GM19397 (cell line): ENCODE results near the gene FBXL15.

Experiments
- ATAC-seq: cut with Tn5 transposase; IDR thresholded peaks from one replicate; pipeline ENCODE4 v1.9.1; 2021; ENCODE audit warnings: mild to moderate bottlenecking, moderate library complexity; ENCODE audit not compliant: unreplicated experiment

Gene FBXL15

DNA sequence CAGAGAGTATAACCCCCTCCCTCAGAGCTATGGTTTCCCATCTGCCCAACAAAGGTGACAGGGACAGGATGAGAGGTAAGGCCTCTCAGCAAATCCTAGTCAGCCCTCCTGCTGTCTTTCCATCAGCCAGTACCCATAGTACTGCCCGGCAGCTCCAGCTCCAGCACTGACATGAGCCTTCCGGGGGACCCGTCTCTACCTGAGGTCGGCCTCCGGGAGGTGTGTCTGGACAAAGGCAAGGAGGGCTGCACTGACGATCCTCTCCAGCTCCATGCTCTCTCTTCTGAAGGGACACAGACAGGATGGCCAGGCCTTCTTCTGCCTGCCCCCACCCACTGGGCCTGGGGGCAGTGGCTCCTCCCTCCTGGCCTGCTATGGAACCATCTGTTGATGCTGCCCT lies 4.3 kb downstream of the FBXL15 start:
- ATAC-seq = no peak

DNA sequence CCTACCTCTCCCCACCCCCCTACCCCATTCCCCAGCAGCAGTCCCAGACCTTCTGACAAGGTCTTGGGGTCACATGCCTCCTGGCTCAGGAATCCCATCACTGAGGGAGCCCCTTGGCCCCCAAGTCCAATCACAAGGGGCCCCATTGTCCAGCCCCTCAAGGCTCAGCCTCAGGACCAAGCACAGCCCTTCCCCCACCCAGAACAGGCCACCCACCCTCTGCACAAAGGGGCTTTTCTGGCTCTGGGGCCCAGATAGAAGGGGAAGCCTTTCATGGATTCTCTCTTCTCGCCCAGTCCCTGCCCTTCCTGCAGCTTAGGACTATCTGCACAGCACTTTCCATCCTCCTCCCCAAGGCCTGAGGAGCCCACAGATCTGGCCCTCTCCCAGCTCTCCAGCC lies 4.8 kb downstream of the FBXL15 start:
- no peak for ATAC-seq

DNA sequence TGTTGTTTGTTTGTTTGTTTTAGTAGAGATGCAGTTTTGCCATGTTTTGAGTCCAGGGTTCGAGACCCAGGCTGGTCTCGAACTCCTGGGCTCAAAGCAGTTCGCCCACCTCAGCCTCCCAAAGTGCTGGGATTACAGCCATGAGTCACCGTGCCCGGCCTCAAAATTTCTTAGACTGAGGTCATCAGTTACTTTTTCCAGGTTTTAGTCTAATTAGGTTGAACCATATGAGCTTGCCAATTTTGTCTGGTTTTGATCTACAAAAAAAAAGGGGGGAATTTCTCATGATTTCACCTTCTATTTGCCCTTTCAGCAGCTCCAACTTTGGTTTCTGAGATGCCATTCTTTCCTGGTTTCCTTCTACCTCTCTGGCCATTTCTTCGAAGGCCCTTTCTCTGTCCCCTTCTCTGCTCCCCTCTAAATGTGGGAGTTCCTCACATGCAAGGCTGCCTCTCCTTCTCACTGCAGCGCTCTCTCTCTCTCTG lies 6.2 kb downstream of the FBXL15 start:
- ATAC-seq = no peak

DNA sequence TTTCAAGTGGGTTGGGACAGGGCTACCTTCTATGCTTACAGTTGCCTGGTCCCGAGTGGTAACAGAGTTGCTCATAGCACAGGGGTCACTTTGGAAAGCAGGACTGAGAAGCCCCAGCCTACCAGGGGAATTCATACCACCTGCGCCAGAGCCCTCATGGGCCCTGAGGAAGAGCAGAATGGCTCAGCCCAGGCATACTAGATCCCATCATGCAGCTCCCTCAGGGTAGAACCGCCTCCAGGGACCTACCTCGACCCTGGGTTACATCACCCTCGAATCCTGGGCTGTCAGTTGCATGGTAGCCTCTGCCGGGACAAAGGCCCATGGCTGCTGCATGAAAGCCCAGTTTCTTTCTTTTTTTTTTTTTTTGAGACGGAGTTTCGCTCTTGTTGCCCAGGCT lies 8.8 kb downstream of the FBXL15 start:
- no peak for ATAC-seq

DNA sequence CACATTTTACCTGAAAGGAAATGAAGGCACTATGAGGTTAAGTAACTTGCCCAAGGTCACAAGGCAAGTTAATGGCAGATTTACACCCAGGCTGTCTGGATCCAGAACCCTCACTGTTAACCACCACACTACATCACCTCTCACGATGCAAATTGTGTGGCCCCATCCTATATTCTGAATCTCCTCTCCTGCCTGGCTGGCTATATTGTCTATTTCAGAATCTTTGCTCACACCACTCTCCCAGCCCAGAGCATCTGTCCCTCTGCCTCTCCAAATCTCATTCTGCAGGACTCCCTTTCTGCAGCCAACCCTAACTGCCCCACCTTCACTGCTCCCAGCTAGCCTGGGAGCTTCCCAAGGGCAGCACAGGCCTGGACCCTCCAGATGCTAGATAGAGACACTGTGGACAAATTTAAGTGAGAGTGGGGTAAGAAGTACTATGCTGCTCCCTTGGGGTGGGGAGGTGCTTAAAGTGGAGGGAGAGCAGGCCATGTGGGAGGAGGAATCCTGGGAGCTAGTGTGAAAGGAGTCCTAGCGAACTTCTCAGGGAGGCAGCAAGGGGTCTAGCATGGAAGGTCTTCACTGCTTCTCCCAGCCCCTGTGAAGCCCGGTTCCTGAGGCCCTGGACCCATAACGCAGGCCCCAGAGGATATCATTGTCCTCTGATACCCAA lies 11.0 kb downstream of the FBXL15 start:
- no peak for ATAC-seq

DNA sequence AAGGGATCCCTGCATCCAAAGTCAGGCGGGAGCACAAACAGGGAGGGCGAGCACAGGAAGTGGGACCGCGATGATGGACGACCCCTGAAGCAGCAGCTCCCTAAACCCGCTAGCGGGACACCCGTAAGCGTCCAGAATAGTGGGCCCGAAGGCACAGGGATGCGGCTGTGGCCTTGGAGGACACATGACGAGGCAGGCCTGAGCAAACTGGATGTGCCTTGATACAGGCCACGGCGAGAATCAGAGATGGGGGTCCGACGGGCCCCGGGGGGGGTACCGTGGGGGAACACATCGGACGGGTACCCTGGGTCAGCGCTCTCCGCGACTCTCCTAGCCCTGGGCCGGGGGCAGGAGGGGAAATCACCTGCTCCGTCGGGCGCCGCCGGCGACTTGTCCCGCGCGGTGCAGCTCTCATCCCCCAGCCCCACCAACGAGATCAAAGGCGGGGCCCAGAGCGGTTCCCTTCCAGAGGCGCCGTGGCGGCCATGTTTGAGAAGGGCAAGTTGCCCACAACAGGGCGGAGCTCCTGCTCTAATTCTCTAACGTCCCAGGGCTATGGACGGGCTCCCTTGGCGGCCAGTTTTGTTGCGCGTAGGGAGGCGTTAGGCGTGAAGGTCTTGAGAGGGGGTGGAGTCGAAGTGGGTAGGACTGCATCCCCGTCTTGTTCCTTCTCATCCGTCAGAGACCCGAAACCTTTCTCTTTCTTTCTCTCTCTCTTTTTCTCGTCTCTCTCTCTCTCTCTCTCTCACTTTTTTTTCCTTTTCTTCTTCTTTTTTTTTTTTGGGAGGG lies 11.7 kb downstream of the FBXL15 start, which contains the start of gene CUEDC2:
Gene CUEDC2 (minus strand): TSS at position 413 of the 789 bp plus-strand sequence. CDS start 7,386 bp downstream, outside the sequence.
- ATAC-seq = peak; percentile 83

DNA sequence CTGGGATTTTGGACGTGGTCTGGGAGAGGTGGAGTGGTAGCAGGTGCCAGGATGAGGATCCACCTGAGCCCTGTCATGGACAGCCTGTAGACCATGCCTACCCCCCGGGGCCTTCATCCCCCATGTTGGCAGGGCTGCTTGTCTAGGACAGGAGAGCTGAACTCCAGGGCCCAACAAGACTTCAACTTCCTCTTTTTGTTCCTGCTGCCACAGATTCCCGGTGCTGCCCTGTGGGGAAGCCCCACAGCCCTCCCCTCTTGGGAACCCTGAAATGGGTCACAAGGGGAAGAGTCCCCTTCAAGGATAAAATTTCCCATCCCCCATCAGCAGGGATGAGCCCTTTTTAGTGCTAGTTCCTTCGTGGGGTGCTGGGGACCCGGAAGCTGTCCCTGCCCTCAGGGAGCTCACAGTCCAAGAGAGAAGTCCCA lies 13.0 kb downstream of the FBXL15 start:
- no peak for ATAC-seq

DNA sequence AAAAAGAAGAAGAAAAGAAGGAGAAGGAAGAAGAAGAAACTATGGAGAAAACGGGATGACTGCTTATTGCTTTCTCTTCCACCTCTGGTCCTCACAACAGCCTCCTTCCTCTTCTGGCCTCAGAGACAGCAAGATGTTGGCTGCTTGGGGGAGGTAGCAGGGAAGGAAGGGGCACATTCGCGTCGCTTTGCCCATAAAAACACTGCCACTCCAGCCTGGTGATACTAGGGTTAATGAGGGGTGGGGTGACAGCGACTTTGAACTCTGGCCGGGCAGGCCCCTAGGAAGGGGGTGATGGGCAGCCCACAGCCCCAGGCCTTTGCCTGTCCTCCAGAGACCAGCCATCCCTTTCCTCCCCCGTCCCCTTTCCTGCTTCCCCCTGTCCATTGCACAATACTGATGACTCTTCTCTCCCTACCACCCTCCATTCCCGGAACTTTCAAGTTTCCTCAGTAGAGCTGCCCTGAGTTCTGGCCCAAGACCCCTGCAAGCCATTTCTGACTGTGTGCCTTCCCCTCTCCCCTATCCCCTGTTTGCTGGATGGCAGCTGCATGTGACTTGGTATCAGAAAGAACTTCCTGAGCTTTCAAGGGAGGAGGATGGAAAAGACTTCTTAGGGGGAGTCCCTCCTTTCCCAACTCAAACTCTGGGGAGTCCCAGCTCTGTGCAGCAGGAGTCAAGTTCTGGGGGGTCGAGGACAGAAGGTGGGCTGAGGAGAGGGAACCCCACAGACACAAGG lies 13.9 kb downstream of the FBXL15 start:
- ATAC-seq = no peak

DNA sequence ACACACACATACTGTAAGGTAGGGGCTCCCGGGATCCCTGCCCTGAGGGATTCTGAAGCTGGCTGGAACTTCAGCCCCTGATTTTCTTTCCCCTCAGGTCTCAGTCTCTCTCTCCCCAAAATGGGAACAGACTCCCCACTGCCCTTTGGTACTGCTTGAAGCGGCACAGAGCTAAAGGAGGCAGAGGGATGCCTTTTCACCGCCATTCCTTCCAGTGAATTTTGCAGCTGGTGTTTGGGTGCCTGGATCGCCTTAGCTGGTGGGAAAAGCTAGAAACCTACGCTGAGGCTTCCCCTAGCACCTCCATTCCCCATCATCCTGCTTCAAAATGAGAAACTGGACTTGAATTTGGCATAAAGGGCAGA lies 14.5 kb downstream of the FBXL15 start:
- ATAC-seq = no peak

DNA sequence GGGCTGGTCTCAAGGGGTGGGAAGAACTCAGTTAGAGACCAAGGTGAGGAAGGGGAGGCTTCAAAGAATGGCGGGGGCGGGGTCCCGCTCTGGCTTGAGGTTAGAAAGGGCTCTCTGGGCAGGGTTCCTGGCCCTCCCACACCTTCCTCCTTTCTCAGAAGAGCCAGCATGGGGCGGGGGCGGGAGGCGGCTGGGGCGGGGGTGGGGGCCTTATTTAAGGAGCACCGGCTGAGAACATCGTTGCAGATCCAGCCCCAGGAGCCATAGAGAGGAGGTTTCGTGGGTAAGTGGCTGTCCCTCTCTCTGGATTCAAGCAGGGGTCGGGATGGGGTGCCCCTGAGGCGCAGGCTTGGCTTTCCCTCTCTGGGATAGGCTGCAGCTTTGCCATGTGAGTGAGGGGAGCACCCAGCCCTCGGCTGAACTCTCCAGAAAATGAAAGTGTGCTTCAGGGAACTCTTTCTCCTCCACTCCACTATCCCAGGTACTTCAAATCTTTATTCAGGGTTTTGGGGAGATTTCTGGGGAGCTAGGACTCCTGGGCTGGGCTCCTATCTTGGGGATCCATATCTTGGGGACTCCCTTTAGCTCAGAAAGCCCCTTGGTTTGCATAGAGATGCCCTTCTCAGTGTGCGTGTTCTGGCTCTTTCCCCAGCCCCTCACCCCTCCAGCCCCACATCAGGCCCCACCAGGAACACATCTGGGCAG lies 15.0 kb downstream of the FBXL15 start:
- ATAC-seq = no peak

DNA sequence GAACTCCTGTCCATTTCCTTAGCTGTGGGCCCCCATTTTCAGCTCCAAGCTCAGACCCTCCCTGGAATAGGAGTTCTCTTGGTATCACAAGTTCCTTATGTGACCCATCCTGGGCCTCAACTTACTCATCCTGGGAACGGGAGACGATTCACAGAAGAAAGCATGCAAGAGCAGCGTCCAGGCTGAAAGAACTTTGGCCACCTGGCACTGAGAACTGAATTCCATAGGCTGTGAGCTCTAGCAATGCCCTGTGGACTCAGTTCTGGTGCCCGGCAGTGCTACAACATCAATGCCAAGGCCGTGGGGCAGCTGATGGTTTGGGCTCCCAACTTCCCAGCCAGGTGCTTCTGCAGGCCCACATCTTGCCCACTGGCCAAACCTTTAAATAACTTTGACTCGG lies 15.7 kb downstream of the FBXL15 start:
- ATAC-seq = no peak

DNA sequence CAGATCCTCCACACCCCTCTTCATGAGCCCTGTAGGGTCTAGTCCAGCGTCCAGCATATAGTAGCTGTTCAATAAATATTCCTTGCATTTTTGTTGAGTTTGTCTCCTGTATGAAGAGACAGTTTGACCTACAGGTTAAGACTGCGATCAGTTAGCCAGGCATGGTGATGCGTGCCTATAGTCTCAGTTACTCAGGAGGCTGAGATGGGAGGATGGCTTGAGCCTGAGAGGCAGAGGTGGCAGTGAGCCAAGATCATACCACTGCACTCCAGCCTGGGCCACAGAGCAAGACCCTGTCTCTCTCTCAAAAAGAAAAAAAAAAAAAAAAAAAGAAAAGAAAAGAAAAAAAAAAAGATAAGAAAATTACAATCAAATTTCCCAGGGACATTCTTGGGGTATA lies 16.9 kb downstream of the FBXL15 start:
- no peak for ATAC-seq

DNA sequence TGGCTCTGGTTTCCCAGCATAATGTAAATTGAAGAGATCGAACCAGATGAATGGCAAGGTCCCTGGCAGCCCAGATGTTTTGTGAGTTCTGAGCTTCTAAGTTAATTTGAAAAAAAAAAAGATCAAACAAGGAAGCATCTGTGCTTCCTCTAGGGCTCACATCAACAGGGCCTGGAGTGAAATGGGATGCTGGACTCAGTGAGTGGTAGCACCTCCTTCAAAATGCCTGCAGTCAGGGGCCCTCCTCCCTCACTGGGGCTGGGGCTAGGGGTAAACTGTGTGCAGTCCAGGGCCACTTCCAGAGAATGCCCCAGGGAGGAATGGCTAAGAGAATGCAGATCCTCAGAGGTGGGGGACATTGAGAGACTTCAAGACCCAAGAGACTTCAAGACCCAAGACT lies 17.7 kb downstream of the FBXL15 start:
- ATAC-seq = no peak

DNA sequence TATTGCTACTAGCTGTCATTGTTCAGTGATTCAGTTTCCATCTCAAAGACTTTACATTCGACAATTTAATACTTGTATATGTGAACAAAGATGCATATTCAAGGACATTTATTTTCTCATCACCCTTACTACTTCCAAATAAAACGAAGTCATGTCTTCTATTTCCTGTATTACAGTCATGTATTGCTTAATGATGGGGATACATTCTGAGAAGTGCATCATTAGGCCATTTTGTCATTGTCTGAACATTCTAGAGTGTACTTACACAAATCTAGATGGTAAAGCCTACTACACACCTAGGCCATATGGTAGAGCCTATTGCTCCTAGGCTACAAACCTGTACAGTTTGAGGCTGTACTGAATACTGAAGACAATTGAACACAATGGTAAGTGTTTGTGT lies 24.2 kb downstream of the FBXL15 start:
- no peak for ATAC-seq

DNA sequence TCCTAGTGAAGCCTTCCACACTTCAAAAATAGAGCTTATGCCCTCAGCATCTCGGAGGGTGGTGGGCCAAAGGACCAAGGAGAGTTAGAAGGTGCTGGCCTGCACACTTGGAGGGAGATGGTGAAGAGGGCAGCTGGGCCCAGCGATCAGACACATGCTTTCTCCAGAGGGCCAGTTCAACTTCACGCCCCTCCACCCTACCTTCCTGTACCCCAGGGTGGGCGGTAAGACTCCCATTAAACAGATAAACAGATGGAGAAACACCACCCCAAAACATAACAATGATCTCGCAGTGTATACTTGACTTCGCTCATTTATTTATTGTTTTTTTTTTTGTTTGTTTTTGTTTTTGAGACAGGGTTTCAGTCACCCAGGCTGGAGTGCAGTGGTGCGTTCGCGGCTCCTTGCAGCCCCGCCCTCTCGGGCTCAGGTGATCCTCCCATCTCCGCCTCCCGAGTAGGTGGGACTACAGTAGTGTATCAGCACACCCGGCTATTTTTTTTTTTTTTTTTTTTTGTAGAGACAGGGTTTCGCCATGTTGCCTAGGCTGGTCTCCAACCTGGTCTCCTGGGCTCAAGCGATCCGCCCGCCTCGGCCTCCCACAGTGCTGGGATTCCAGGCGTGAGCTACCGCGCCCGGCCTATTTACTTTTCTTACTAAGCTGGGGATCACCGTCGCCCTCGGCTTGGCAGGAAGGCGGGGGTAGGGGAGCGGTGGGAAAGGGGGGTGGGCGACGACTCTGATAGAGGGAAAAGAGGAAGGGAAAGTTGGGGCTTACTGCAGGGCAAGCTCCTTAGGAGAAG lies 28.9 kb downstream of the FBXL15 start:
- peak; percentile 36 for ATAC-seq

DNA sequence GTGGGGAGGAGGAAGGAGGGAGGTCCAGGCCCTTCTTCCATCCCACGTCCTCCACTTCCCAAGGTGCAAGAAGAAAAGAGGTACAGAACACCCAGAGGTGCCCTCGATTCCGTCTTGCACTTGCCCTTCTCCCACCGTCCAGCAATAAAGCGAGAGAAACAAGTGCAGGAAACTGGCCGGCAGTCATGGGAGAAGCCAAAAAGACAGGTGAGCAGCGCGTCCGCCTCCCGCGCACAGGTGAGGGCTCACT lies 29.4 kb downstream of the FBXL15 start:
- ATAC-seq = no peak

DNA sequence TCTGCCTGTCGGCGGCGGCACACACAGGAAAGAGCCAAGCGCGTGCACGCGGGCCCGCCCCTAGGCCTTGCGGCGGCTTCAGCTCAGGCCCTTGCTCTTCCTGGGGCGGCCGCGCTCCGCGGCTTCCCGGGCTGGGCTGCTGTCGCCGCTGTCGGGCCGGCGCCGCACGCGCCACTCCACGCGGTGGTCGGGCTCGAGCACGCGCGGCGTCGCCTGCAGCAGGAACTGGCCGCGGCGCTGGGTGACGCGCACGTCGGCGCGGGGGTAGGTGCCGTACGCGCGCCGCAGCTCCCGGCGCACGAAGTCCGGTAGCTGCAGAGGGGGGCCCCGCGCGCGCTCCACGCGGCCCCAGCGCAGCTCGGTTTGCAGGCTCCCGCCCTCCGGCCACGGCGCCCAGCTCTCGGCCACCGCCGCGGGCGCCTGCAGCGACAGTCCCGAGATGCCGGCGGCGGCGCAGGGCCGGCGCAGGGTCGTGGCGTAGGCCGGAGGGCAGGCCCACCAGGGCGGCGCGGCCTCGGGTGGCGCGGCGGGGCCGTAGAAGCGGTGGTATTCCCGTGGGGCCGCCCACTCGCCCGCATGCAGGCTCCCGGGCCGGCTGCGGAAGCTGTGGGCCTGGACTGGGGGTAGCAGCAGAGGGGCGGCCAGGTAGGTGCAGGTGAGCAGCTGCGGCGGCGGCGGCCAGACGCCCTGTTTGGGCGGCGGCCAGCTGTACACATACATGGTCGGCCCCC lies 29.9 kb downstream of the FBXL15 start:
- ATAC-seq = peak; percentile 81

DNA sequence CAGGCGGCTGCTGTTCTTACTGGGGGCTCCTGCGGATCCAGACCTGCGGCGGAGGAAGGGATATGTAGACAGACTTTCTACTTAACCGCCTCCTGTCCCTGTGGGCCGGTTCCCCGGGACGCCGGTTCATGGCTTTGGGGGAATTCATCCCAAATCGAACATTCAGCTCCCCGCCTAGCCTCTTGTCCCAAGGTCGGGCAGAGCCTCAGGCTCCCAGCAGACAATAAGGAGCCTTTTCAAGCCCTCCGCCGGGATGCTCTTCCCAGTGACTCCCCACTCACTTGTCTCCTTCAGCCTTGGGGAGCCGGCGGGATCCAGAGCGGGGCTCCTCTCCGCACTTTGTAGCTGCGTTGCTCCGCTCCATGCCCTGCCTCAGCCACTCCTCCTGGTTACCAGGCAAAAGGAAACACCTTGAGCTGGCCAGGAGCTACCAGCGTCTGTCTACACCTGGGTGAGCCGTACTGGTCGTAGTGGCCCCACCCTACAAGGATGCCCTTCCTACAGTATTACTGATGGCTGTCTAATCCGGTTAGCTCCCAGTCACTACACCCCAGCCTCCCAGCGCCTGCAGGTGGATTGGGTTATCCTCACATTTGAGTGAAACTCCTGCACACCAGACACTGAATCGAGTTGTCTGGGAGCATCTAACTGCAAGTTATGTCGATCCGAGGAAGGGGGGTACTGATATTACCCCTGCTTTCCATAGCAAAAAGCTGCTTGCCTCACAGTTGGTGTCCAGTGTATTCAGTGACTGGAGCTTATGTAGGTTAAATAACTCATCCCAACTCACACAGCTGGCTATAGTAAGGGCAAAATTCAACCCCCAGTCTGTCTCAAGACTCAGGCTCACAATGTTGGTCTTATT lies 30.7 kb downstream of the FBXL15 start, which contains the start of gene C10orf95:
Gene C10orf95 (minus strand): TSS at position 439 of the 865 bp plus-strand sequence. CDS start 450 bp downstream, outside the sequence.
- no peak for ATAC-seq
